Measurements from ENCODE around the gene MACROD2.

Gene MACROD2

DNA sequence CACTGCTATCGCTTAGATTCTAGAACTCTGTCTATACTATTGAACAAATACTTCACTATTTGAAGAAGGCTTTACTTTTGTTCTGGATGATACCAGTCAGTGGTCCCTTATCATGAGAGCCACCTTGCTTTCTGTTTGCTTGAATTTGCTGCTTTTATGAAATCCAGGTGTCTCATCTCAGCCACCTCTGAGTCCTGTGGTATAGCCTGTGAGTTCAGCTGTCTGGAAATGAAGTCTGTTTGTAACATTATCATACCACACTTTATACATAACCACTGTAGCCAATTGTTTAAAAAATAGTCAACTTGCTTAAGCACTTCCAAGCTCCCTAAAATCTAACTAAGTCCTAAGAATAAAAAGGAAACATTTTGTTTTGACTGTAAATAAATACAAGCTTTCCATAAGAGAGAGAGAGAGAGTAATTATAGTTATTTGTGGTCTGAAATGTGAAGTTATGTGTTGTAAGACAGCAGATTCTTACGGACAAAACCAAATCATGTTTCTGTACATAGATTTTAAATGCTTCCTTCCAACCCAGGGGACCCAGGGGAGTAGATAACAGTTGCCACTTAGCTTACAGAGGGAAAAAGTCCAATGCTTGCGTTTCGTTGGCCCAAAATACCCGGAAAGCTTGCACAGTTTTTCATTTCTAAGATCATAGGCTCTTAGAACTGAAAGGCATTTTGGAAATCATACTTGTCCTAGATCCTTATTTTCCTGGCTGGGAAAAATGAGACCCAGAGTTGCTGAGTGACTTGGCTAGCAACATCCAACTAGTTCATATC, 1449.9 kb downstream of the MACROD2 start:
- no peak for DNase-seq (ENCODE audit: low read depth)

DNA sequence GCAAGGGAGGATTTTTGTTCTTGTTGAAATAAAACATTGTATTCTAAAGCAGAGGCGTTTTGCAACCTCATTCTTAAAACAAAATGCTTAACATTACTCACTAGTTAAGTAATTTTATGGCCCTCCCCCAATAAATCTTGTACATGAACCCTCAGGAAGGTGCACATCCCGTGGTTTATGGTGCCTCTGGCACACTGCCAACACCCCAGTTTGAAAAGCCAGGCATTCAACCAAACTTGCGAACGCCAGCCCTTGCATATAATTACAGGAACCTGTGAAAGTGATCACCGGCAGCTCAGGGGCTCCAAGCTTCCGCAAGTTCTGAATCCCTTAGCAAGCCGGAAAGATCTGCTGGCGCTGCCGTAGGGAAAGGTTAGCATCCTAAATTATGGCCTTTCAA, 1451.1 kb downstream of the MACROD2 start:
- no peak for DNase-seq (ENCODE audit: low read depth)

DNA sequence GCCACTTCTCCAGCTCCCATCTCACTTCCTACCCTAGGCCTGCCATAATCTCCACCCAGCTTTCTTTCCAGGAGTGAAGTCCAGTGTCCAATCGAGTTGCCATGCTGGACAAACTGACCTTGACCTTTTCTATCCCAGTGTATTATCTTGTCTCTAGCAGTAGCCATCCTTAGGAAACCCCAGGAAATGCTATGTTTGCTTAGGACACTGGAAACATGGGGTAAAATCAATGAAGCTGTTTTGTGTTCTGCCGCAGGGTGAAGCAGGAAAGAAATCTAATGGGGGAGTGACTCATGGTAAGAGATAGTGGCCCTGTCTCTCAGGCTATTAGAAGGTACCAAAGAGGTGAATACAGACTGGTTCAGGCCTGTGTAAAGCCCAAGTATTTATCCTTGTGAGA, 1452.2 kb downstream of the MACROD2 start:
- DNase-seq (ENCODE audit: low read depth), result no peak

DNA sequence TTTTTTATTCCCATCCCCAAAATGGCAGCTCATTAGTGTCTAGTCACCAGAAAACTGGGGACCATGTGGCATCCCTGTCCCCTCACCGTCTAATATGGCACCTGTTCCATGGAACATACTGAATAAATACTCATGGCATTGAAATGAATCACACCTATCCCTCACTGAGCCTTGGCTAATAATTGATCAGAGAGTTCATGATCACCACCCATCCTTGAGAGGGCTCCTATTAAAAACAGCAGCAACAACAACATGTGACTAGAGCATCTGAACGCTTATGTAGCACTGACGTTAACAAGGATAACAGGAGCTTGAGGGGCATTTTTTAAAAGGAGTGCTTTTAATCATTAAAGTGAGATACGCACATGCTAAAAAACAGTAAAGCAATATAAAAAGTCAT, 1453.7 kb downstream of the MACROD2 start:
- DNase-seq (ENCODE audit: low read depth), result no peak

DNA sequence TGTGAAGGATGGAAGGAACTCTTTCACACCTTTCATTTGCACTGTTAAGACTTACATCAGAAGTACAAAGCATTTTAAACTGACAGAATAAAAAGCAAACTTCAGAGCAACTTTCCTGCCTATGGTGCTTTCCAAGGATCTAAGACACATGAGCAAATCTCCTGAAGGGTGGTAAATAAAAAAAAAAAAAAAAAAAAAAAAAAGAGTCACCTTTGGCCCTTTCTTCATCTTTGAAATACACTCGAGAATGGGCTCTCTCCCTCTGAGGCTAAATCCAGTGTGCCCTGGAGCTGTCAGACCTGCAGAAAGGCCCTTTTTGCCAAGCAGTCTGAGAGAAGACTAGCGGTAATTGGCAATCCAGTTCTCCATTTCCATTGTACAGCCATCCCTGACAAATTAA, 1455.9 kb downstream of the MACROD2 start:
- DNase-seq (ENCODE audit: low read depth), result no peak

DNA sequence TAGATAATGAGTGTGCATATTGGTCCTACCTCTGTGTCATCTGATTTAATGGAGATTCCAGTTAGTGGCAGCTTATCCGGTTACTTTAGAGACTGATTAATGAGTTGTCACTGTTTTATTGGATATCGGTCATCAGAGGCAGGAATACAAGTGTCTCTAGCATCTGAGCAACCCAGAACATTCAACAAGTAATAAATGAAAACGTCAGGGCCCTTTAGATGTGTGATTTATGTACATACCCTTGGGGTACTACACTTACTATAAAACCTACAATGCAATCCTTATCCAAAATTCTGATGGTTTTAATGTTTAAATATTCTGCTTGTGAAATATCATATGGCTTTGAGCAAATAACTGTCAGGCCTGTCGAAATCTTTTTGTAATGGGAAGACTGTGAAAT, 1460.0 kb downstream of the MACROD2 start:
- no peak for DNase-seq (ENCODE audit: low read depth)

DNA sequence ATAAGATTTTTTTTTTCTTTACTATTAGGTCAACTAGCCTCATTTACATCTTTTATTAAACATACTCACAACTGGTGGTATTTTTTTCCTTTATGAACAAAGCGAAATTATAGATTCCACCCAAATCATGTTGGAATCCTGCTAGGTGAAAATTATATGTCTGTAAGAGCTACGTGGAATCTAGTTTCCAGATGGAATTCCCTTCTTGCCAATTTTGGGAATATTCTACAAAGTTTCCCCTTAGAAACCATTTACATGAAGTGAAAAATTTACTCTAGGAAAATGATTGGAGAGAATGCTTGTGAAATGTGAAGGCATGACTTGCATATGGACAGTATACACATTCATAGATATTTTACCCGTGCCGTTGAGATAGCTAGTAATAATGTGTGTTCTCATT, 1466.6 kb downstream of the MACROD2 start:
- no peak for DNase-seq (ENCODE audit: low read depth)

DNA sequence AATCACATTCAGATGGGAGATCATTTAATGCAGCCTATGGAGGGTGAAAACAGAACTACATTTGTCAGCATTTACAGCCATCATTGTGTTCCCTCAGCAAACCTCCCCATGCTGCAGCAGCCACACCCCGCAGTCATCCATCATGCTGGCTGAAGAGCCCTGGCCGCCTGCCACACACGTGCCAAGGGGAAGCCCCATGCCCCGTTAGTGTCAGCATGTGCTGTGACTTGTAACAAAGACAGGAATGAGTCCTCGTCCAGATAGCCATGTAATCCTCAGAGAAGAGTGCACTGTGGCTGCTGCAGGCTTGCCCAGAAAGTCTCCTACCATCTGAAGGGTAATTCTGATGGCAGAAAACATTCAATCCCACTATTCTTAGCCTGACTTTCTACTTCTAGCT, 1480.2 kb downstream of the MACROD2 start:
- no peak for DNase-seq (ENCODE audit: low read depth)

DNA sequence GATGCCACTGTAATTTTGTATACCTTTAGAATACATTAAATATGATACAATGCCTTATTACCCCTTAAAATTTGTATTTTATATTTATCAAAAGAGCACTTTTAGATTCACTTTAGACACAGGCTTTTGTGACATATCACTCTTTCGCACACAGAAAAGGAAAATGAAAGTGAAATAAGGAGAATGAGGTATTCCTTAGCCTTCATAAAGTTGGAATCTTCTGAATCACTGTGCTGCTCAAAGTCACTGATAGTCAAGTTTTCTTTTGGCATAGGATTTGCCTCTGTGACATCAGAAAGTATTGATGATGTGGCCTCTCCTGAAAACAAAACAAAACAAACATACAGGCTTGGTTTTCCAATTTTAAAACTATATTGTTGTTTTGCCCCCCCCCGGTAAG, 1480.9 kb downstream of the MACROD2 start:
- DNase-seq (ENCODE audit: low read depth), result no peak

DNA sequence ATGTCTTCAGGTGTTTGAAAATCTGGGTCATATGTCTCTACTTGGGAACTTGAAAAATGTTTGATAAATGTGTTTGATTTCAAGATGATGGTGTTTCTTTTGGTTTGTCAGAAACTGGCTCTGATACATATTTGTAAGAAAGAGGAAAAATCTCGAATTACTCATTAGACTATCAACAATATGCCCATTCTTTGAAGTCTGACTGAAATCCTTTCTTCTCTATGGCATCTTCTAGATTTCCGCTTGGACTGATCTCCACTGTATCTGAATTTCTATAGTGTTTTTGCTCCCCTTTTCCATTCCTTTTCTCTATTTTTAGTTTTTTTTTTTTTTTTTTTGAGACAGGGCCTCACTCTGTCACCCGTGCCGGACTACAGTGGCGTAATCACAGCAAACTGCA, 1481.5 kb downstream of the MACROD2 start:
- no peak for DNase-seq (ENCODE audit: low read depth)

DNA sequence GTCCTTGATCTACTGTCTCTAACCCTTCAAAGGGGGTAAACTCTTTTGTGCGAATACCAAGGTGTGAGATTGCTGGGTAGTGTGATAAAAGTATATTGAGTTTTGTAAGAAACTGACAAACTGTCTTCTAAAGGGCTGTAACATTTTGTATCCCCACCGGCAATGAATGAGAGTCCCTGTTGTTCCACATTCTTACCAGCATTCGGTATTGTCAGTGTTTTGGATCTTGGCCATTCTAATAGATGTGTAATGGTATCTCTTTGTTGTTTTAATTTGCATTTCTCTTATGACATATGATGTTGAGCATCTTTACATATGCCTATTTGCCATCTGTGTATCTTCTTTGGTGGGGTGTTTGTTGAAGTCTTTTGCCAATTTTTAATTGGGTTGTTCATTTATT, 1487.2 kb downstream of the MACROD2 start:
- no peak for DNase-seq (ENCODE audit: low read depth)

DNA sequence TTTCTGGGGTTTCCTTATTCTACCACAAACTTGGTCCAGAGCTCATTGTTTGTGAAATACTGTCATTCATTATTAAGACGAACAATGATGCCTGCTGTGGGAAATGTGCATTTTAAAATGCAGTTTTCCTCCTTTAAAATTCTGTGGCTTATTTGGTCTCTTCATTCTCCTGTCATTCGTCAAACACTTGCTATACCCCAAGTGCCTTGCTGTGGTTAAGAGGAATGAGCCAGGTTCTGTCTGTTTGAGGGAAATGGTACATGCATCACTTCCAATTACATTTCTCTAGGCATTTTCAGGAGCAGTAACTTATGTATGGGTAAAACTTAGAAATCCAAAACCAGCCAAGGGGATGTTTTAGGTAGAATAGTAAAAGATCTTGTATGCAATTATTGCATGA, 1490.2 kb downstream of the MACROD2 start:
- DNase-seq (ENCODE audit: low read depth), result no peak

DNA sequence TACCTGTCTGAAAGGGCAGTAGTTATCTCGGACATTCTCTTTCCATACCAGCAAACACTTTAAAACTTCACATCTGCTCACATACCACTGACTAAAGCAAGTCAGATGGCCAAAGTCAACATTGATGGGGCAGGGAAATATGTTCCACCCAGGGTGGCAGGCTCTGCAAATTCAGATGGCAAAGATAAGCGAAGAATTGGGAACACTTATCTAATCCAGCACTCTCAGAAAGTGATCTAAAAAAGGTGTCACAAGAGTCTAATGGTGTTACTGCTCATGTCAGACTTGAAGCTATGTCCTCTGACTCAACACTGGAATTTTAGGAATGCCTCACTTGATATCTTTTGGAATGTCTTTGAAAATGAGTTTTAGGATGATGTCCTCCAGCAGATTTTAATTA, 1491.7 kb downstream of the MACROD2 start:
- DNase-seq (ENCODE audit: low read depth), result no peak

DNA sequence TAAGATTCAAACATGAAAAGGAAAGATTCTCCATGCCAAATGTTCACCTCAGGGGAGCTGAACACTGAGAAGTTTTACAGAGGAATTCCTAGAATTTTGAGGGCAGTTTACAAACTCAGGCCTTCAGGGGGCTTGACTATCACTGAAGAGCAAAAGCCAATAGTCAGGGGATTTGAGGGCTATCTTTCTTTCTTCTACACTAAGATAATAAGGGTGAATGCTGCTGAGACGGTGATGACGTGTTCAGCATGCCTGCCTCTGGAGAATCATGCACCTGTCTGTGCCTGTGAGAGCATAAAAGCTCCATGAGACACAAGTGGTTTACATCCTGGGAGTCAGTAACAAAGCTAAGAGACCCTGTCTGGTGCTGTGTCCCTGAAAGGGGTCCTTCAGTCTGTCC, 1492.4 kb downstream of the MACROD2 start:
- DNase-seq (ENCODE audit: low read depth), result no peak

DNA sequence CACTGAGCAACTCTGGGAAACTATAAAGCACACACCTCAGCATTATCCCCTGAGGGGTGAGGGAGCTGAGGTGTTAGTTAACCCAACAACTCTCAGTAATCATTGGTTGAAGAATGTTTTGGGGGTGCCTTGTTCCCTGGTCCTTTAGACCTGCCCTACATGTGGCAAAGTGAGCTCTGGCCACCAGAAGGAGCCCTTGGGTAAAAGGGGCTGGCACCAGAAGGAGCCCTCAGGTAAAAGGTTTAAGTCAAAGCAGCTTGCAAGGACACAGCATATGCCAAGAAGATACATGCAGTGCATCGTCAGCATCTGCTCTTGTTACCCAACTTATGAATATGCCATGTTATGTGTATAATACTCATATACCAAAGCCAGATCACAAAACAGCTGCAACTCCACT, 1496.3 kb downstream of the MACROD2 start:
- DNase-seq (ENCODE audit: low read depth), result no peak

DNA sequence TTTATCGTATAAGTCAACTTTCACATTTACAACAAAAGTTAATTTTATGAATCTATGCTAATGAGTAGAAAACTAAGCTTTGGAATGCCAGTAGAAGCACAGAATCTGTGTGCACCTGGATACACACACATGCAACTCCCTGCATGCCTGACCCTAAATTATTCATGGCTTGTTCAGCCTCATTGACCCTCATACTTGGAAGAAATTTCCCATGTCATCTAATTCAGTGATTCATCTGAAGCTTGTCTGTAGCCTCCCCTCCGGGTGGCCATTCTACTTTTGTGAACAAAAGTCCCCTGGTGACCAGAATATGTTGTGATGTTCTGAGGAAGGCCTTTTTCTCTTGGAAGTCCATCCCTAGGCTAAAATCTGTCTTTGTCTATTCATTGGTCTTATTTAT, 1499.5 kb downstream of the MACROD2 start:
- DNase-seq (ENCODE audit: low read depth), result no peak

DNA sequence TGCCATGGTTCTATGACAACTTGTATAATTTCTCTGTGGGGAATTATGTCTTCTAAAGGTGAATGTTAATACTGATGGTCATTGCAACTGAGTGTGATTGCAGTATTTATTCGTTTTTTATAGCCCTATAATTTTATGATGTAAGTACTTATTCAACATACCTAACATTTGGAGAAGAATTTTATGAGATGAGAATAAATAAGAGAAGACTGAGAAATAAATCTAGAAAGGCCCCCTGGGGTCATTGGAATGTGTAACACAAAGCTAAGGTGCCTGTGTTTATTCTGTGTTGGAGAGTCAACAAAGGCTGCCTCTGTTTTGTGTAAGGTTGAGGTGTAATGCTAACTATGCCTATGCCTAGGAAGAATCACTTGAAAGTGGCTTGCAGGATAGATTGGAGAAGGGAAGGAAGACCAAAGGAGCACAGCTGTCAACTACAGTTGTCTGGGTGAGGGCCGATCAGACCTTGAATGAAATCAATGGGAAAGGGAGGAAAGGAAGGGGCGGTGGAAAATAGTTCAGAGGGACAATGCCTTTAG, 1501.3 kb downstream of the MACROD2 start:
- no peak for DNase-seq (ENCODE audit: low read depth)

DNA sequence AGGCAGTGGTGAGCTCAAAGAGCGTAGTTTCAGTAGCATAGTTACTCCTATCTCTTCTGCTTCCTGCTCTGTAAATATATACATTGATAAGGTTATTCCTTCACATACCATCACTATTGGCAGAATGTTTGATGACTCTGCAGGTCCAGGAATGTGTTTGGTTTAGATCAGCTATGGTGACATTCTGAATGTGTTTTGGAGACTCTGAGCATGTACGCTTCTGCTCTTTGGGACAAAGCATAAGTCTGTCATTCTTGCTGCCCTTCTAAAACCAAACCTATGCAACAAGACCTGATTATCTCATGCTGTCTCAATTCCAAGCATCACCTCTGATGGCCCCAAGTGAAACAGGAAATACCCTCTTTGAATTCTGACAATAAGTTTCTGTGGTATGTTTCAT, 1503.6 kb downstream of the MACROD2 start:
- DNase-seq (ENCODE audit: low read depth), result no peak

DNA sequence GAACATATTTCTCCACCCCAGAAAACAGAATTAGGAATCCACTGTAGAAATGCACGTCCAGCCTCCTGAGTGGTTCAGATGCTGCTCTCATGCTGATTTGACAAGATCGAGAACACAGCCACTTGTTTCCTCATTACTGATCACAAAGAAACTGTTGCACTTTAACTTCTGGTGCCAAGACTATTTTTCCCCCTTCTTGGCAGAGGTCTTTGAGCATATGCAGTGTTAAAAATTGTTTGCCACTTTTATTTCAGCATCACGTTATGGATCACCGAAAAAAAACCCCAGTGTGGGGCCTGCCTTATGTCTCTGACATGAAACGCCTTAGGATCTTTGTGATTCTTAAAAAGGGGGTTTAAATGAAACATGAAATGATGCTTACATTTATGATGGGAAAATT, 1511.0 kb downstream of the MACROD2 start:
- DNase-seq (ENCODE audit: low read depth), result no peak

DNA sequence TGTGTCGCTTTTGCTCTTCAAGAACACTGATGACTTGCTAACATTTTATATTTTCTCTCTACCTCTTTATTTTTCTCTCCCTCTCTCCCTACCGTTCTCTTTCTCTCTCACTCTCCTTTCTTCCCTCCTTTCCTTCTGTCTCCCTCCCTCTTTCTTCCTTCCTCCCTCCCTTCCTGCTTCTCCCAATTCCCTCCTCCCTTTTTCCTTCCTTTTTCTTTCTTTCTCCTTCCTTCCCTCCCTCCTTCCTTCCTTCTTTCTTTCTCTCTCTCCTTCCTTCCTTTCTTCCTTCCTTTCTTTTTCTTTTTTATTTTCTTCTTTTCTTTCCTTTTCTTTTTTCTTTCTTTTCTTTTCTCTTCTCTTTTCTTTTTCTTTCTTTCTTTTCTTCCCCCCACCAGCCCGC, 1511.8 kb downstream of the MACROD2 start:
- DNase-seq (ENCODE audit: low read depth), result no peak

DNA sequence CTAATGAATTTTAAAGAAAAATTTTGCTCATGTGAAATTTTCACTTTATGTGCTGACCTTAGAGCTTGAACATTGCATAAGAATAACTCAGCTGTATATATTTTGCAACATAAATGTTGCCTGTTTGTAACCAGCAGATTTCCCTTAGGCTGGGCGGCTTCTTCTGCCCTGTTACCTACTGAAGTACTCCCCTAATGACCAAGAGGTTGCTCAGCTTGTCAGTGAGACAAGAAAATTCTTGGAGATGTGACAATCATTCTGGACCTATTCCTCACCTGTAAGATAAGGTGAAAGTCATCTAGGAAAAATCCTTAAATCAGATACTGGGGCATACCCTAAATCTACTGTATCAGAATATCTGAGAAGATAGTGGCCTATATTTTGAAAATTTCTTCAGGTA, 1516.2 kb downstream of the MACROD2 start:
- DNase-seq (ENCODE audit: low read depth), result no peak

DNA sequence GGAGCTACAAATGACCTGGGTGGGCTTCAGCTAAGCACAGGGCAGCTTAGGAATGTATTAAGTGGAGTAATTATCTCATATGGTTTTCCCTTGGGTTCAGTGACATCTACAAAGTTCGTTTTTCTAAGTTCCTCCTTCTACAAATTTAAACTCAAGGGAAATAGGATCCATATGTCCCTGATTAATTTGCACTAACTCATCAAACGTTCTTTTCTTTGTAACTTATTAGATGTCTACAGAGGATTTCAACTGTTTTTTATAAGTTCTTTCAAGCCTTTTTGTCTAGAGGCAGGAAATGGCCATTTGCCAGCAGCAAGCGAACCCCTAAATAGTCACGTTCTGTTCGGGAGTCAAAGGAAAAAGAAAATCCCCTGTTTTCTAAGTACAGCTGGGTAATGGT, 1517.6 kb downstream of the MACROD2 start:
- DNase-seq (ENCODE audit: low read depth), result no peak

DNA sequence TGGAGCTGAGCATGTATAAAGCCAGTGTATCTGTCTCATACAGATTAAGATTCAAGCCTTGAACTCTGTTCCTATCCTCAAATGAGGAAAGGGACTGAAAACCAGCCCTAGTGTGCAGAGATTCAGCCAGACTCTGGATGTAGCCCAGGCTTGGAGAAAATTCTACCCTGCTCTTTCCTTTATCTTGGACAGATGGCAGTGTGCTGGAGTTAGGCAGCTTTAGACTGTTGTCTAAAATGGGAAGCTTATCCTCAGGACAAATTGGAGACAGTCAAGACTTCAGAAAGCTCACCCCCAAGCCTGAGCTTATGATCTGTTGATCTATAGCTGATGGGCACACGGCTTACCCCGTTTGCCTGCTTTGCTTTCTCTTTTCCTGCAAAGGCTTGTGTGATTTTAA, 1520.4 kb downstream of the MACROD2 start:
- DNase-seq (ENCODE audit: low read depth), result no peak

DNA sequence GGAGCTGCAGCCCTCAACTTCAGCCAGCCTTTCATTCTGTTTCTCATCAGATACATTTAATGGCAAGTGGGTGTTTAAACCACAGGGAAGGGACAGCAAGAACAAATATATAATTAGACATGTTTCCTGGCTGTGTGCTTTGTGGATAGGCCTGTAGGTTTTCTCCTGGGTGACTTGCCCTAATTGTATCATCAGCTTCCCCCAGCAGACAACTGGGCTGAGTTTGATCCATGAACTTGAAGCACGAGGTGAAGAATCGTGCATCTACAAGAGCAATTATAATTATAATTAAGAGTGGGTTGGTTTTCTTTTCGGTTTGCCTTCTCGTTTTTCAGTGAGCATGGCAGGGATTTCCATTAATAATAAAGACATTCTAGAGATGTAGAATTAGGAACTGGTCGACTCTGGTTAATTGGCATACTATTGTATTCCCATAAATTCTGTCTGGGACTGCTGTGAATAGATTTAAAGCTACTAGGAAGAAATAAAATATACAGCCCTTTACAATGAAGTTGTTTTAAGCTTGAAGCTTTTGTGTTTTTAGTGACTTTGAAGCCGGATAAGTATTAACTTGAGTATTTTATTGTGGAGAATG, 1525.7 kb downstream of the MACROD2 start:
- no peak for DNase-seq (ENCODE audit: low read depth)

Measured in iris pigment epithelial cell (primary cell).